GM18858 (cell line): Measurements from ENCODE around the gene RAVER2.
"Not testable (repeated sequence)": the region's sequence is repeated elsewhere in the genome, so short reads cannot be mapped to it uniquely, and the experiment has no call there.

ENCODE experiments used
- ATAC-seq: cut with Tn5 transposase; IDR thresholded peaks from one replicate; pipeline ENCODE4 v1.9.1; 2021; ENCODE audit not compliant: unreplicated experiment

RAVER2 gene

DNA sequence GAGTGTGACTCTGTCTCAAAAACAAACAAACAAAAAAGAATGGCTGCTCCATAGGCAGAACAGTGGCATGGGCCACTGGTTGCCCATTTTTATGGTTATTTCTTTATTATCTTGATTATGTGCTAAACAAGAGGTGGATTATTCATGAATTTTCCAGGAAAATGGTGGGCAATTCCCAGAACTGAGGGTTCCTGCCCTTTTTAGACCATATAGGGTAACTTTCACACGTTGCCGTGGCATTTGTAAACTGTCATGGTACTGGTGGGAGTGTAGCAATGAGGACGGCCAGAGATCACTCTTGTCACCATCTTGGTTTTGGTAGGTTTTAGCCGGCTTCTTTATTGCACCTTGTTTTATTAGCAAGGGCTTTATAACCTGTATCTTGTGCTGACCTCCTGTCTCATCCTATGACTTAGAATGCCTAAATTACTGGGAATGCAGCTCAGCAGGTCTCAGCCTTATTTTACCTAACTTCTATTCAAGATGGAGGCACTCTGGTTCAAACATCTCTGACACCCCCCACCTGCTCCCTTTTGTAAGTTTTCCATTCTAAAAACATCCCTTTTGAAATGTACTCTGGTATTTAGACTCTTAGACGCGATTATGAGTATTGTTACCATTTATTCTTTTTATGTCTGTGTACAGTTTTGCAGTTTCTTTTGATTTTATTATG lies 57.1 kb downstream of the RAVER2 start:
- no peak for ATAC-seq

DNA sequence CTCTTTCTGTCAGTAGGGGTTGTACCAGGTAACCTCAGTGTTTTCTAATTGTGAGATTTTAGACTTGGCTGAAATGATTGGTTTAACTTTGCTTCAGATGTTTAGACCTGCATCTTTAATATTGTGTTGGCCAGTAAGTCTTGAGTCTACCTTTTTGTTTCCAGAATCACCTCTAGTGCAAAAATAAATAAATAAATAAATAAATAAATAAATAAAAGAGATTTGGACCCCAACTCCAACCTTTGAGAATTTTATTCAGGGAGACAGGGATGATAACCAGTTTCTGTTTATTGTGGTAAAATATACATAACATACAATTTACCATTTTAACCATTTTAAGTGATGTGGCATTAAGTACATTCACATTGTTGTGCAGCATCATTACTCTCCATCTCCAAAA lies 64.4 kb downstream of the RAVER2 start:
- no peak for ATAC-seq

DNA sequence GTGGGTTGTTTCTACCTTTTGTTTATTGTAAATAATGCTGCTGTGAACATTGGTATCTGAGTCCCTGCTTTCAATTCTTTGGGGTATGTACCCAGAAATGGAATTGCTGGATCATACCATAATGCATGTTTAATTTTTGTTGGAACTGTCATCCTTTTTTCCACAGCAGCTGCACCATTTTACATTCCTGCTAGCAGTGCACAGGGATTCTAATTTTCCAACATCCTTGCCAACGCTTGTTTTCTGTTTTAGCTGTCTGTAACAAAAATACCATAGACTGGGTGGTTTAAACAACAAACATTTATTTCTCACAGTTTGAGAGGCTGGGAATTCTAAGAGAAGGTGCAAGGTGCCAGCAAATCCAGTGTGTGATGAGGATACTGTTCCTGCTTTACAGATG lies 65.1 kb downstream of the RAVER2 start:
- no peak for ATAC-seq

DNA sequence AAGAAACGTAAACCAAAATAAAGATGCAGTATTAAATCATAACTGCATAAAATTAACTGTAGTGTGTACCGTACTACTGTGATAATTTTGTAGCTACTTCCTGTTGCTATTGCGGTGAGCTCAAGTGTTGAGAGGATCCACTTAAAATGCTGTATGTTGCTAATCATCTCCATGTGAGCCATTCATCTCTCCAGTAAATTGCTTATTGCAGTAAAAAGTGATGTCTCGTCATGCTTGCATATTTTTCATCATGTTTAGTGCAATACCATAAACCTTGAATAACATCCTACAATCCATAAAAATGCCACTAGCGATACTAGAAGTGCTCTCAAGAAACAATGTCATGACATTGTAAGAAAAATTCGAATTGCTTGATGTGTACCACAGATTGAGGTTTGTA lies 66.3 kb downstream of the RAVER2 start:
- no peak for ATAC-seq

DNA sequence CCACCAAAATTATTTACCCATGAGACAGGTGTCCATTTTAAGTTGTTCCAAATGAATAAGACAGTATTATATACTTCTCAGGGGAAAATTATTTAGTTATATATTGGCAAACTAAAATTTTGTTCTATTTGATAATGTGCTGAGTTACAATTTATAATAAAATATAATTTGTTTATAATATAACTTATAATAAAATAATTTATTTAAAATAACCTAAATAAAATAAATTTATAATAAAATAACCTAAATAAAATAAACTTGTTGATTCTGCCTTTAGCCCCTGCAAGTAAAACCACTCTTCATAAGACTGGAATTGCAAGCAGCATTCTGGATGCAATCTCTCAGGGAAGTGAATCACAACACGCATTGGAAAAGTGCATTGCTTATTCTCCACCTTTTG lies 69.6 kb downstream of the RAVER2 start:
- ATAC-seq = no peak

DNA sequence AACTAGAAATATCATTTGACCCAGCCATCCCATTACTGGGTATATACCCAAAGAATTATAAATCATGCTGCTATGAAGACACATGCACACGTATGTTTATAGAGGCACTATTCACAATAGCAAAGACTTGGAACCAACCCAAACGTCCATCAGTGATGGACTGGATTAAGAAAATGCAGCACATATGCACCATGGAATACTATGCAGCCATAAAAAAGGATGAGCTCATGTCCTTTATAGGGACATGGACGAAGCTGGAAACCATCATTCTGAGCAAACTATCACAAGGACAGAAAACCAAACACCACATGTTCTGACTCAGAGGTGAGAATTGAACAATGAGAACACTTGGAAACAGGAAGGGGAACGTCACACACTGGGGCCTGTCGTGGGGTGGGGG lies 72.5 kb downstream of the RAVER2 start:
- not testable (repeated sequence) for ATAC-seq

DNA sequence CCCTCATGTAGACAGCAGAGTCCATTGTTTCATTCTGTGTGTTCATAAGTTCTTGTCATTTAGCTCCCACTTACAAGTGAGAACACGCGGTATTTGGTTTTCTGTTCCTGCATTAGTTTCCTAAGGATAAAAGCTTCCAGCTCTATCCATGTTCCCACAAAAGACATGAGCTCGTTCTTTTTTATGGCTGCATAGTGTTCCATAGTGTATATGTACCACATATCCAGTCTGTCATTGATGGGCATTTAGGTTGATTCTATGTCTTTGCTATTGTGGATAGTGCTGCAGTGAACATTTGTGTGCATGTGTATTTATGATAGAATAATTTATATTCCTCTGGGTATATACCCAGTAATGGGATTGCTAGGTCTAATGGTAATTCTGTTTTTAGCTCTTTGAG lies 75.7 kb downstream of the RAVER2 start:
- not testable (repeated sequence) for ATAC-seq

DNA sequence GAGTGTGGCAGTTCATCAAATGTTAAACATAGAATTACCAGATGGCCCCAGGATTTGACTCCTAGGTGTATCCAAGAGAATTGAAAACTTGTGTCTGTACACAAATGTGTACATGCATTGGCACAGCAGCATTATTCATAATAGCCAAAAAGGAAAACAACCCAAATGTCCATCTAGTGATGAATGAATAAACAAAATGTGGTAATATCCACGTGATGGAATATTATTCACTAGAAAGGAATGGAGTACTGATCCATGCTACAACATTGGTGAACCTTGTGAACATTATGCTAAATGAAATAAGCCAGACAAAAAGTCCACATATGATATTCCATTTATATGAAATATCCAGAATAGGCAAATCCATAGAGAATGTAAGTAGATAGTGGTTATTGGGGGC lies 77.7 kb downstream of the RAVER2 start:
- ATAC-seq = no peak

DNA sequence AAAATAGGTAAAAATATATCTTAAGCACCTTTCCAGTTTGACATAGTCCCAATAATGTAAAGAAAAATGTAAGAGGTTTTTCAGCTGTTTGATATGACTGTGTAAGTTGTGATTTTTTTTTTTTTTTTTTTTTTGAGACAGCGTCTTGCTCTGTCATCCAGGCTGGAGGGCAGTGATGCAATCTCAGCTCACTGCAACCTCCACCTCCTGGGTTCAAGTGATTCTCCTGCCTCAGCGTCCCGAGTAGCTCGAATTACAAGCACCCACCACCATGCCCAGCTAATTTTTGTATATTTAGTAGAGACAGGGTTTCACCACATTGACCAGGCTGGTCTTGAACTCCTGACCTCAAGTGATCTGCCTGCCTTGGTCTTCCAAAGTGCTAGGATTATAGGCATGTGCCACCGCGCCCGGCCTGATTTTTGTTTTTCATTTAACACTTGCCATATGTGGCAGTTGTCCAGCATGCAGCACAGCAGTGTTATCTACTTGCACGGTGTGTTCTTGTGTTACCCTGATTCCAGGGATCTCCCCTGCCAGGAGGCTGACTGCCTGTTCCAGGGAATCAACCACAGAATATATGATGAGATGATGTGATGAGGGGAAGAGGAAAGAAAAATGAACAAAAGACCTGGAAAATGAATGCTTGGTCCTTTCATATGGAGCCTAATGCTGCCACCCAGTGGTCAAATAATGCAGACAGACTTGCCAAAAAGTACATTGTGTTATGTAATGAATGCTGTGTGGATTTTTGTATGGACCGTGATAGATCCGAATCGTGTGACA lies 79.0 kb downstream of the RAVER2 start:
- no peak for ATAC-seq

DNA sequence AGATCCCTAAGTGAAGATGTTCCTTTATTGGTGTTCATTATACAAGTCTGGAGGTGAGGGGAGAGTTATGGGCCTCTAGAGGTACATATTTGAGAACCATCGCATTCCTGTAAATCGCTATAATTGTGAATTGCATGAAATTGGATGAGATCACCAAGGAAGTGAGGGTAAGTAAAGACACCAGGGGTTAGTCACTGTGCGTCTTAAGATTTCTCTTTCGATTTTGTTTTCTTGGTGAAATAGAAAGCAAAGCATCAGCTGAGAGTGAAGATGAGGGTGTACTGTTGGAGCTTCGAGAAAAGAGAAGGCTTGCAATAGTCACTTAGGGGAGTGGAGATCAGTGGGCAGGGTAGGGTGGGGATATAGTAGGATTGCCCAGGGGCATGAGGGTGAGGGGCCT lies 82.1 kb downstream of the RAVER2 start:
- ATAC-seq = no peak

DNA sequence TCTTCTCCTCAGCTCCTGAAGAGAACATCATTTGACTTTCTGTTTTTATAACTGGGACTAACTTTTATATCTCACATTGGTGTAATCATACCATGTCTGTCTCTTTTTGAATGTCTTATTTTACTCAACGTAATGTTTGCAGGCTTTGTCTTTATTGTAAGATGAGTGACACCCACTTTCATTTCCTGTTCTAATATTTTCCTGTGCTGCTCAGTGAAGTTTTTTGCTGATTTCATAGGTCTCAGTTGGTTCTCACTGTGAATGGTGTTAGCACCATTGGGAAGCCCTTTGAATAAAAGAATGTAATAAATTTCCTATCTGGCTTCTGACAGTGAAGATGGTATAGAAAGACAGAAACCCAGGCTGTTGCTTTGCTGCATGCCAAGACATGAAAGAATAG lies 84.0 kb downstream of the RAVER2 start:
- ATAC-seq = no peak

DNA sequence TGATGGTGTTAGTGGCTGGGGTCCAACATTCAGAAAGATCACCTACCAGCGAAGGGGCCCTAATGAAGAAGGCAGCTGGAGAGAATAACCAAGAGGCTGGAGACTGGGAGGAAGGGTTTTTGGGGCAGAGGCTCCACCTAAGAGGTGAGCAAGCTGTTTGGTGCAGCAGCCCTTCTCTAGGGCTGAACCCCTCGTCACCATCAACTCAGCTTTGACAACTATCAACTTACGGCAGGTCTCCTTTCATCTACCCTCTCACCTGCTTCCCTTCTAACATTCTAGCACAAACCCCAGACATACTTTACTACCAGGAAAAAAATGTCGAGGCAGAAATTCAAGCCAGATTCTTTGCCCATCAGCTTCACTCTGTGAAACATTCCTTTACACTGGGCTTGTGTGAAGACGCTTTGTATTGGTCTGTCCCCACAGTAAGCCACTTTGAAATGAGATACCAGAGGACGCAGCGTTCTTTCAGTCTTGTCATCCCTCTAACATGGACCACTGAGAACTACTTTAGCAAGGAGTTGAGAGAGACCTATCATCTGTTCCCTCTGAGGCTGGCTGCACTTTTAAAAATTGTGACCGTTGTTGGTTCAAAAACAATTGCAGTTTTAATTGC lies 84.6 kb downstream of the RAVER2 start:
- ATAC-seq = no peak

DNA sequence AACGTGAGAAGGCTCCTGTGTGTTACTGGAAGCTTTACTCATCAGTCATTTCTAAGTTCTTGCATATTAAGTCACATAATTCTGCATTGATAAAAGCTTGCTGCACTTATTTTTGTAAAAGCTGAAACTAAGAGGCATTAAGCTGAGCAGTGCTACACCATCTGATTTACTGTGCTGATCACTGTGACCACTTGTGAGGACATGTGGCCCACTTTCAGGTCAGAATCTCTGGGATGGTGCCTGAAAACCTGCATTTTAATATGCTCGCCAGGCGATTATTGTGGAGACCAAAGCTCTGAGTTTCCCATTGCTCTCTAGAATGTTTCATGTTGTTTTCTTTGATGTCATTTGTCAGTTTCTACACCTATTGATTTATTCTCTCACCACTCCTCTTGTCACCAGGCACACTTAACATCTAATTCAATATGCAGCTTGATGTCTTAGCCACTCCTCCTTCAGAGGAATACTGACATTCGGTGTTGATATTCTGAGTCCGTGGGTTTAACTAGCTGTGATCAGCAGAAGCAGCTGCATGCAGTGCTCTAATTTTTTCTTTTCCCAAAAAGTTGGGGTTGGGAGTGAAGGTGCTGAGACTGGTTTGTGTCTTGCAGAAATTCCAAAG lies 85.3 kb downstream of the RAVER2 start:
- no peak for ATAC-seq

DNA sequence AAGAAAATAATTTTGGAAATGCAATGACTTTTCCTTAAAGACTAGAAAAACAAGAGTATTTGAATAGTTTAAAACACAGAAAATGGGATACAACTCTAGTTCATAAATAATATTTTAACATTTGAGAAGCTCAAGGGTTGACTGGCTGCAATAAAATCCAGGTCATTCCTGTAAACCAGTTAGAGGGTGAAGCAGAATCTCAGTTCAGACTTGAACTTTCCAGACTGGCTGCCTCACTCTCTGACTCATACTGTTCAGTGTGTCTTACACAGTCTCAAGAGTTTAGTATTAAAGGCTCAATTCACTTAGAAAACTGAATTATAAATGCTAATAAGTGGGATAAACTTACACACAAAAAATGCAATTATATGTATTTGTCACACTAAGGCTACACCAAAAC lies 89.9 kb downstream of the RAVER2 start:
- no peak for ATAC-seq

DNA sequence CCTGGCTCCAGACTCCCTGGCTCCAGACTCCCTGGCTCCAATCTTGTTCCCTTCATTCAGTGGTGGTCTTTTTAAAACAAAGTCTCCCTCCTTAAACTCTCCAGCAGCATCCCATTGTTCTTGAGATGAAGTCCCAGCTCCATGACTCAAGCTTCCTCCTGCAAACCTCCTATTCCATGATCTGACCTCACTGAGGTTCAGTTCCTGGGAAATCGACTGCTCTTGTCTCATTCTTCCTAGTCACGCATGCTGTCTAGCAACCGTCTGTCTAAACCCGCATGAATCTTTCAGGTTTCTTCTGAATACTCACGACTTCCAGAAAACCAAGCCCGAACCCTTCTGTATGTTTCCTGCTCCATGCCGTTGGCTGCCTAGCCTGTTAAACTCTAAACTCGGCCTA lies 91.9 kb downstream of the RAVER2 start:
- no peak for ATAC-seq

DNA sequence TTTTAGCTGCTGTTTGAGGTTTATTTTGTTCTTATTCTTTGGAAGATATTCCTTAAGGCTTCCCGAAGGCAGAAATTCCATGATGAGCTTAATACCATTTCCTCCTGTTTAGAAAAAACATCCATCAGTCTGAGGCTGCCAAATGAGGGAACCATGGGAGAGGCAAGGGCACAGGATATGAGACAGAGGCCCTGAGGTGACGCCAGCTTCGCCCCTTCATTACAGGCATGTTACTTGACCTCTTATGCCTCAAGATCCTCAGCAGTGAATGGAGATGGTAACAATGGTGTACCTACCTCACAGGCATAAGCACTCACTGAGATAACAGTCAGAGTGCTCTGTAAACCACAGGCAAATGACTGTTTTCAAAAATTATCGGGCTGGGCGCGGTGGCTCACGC lies 93.6 kb downstream of the RAVER2 start:
- no peak for ATAC-seq

DNA sequence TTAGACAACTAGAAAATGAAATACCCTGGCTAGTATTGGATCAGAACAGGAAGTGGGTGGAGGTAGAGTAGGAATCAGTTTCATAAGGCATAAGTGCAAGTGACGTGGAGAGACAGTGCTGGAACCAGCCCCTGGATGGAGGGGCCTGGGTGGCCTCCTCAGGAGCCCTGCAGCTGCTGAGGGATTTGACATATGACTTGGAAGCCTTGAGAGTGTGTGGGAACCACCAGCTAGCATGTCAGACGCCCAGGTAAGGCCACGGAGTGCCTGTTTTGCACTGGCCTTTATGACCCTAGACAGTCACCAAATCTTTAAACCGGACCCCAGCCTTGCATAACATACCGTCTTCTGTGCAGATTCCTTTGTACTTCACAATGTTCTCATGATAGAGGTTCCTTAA lies 94.4 kb downstream of the RAVER2 start:
- no peak for ATAC-seq

DNA sequence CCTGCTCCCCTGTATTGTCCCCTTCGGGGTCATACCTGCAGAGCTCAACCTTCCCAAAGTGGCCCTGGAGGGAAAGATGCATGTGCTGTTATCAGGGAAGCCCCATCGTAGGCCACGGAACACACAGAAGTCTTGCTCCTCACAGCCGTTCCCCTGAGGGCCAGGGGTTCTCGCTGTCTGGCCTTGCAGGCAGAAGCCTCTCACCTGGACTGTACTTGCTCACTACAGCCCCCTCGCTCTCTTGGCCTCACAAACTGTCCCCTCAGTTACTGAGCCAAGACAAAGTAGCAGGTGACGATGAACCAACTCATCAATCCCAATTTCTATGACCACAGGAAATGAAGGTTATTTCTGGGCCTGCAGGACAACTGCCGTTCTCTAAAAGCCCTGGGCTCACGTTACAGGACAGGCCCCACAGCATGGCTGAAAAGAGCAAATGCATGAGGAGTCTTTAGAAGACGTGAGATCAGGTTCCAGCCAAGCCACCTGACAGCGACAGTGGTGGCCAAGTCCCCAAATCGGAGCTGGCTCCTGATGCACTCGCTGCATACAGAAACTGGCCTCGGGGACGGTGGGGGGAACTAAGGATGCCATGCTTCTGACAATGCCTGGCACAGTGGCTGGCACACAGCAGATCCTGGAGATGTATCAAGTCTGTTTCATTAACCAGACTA lies 95.0 kb downstream of the RAVER2 start:
- no peak for ATAC-seq

DNA sequence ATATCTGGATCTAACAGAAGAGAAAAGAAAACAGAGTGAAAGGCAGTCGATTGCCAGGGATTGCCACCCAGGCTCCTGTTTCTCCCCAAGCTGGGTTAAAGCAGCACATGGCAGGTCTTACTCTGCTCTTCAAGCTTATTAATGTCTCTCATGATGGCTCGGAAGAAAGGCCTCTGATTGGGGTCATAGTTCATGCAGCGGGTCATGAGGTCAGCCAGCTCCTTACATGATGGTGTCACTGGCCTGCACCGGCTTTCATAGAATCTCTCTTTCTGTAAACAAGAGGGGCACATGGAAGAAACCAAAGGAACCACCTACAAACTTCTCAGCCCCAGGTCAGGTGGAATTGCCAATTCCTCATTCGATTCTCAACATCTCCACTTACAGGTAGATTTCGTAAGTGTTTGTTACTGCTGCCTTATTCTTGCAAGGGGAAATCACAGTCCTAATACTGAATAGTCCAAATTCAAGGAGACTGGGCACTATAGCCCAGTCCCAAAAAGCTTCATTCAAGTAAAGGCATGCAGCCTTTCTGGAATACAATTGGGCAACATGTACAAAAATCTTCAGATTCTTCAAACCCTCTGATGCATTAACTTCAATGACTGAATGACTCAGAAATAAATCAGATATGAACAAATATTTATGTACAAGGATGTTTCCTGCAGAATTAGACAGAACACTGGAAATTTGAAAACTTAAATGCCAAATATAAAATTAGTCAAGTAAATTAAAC lies 96.6 kb downstream of the RAVER2 start:
- no peak for ATAC-seq

DNA sequence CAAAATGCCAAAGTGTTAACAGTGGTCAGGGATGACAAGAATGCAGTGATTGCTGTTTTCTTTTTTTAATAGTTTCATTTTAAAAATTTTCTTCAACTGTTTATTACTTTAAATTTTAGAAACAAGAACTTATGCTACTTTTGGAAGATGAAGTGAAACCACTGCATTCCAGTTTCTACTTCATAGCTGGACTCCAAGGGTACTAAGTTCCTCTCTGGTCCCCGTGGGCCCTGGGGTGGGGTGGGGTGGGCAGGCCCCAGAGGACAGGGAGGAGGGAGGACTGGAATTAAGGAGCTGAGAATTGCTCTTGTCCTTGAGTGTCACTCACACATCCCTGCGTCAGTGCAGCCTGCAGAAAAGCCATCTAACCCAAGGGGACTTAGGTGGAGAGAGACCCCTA lies 97.3 kb downstream of the RAVER2 start:
- ATAC-seq = no peak

DNA sequence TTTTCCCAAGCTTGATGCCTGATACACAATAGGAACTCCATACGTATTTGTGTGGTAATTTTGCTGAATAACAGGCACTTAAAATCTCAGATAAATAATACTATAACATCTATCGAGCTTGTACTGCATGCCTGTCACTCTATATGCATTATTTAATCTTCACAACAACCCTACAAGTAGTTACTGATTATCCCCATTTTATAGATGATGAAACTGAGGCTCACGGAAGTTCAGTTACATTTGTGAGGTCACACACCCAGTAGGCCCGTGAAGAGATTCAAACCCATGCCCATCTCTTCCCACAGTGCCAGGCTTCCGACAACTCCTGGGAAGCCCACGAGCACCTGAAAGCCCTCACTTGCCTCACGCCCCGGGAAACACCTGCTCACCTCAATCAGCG lies 98.8 kb downstream of the RAVER2 start:
- ATAC-seq = no peak
